ENCODE data around the gene PRKCZ. TPM values are rescaled to one million over a fixed set of nuclear protein-coding genes. Genes with fewer than 3 reads are reported as not detected.
A peak's percentile ranks its signal among the peaks of the same experiment; 100 is the strongest.

PRKCZ gene
- total RNA-seq, 1 experiment from 2014 or later, result 56.8 TPM

DNA sequence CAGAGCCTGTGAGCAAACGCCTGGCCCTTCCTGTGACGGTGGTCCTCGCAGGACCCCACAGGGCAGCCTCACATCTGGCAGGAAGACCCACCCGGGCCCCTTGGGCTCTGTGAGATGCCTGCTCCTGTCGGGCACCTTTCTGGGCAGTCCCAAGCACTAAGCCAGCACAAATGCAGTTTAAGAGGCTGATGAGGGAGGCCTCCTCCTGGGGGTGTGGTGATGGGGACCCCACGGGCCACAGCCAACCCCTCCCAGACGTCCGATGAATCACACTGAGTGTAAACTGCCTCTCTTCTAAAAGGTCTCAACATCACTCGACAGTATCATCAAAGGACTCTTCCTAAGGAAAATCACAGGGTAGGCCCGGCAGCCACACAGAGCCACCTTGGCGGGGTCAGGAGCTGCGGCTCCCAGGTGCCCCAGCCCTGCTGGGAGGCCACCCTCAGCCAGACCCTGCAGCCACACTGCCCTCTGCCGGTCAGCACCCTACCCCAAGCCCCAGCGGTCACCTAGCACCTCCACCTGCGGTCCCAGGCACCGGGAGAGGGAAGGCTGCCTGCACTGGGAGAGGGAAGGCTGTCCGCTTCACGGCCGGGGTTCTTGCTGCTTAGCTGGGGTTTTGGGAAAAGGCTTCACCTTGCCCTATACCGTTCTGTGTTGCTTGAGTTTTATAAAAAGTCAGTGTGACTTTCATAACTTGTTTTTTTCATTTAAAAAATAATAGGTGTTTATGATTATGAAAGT, 3.9 kb upstream of the PRKCZ start:
- H3K36me3 ChIP-seq (ENCODE audit: low read depth, low read length), result no peaks in the 10 kb centered on the region
- H3K4me3 ChIP-seq (ENCODE audit: low read length), result no peak overlapping the region
- no TSS peak for BruUV-seq (replicated peaks)
- no peak overlapping the region for H2AFZ ChIP-seq (ENCODE audit: low read length)
- no peaks in the 10 kb centered on the region for H3K9me2 ChIP-seq (replicated peaks; ENCODE audit: low read length)
- CTCF ChIA-PET, result interaction anchor here (0.6 to 1.4 kb wide), 4 partner anchors 85 to 137 kb away, joined by 3 to 8 read pairs (median 4); no protein-coding TSS in a partner anchor
- ATAC-seq, result peak; percentile 32
- no peaks in the 10 kb centered on the region for H4K20me1 ChIP-seq (ENCODE audit: low read length)
- DNase-seq, result peak; percentile 85
- H3K27me3 ChIP-seq (ENCODE audit: low read length), result no peaks in the 10 kb centered on the region
- H3K9ac ChIP-seq (ENCODE audit: low read length), result no peak overlapping the region
- no peak overlapping the region for H3K4me2 ChIP-seq (ENCODE audit: low read length)
- H3K9me3 ChIP-seq (ENCODE audit: low read length), result no peaks in the 10 kb centered on the region
- no peaks in the 10 kb centered on the region for H3F3A ChIP-seq (ENCODE audit: low read length, unreplicated experiment)
- no peak overlapping the region for H3K27ac ChIP-seq (ENCODE audit: low read length)
- intact Hi-C loops (cut with micrococcal nuclease), result loop anchor here (1.0 to 2.0 kb wide), 2 partner anchors 86 to 102 kb away; no protein-coding TSS in a partner anchor
- TF ChIP-seq EZH2phosphoT487 (IDR thresholded peaks at IDR 0.05; ENCODE audit: borderline replicate concordance, low read length) (no peak), EZH2 (IDR thresholded peaks at IDR 0.05; ENCODE audit: low read length, unreplicated experiment) (no peak)
- TF ChIP-seq, protein P1, sequence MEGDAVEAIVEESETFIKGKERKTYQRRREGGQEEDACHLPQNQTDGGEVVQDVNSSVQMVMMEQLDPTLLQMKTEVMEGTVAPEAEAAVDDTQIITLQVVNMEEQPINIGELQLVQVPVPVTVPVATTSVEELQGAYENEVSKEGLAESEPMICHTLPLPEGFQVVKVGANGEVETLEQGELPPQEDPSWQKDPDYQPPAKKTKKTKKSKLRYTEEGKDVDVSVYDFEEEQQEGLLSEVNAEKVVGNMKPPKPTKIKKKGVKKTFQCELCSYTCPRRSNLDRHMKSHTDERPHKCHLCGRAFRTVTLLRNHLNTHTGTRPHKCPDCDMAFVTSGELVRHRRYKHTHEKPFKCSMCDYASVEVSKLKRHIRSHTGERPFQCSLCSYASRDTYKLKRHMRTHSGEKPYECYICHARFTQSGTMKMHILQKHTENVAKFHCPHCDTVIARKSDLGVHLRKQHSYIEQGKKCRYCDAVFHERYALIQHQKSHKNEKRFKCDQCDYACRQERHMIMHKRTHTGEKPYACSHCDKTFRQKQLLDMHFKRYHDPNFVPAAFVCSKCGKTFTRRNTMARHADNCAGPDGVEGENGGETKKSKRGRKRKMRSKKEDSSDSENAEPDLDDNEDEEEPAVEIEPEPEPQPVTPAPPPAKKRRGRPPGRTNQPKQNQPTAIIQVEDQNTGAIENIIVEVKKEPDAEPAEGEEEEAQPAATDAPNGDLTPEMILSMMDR (conservative IDR thresholded peaks at IDR 0.05; ENCODE audit: low read depth, low read length), result peak; percentile 98
- H3K79me2 ChIP-seq (ENCODE audit: low read length), result peaks cover 8% of the 10 kb centered on the region
- peaks cover 20% of the 10 kb centered on the region for H3K4me1 ChIP-seq (ENCODE audit: insufficient read depth, low read length)
- POLR2A ChIA-PET (ENCODE audit: unreplicated experiment), result no interaction called here

DNA sequence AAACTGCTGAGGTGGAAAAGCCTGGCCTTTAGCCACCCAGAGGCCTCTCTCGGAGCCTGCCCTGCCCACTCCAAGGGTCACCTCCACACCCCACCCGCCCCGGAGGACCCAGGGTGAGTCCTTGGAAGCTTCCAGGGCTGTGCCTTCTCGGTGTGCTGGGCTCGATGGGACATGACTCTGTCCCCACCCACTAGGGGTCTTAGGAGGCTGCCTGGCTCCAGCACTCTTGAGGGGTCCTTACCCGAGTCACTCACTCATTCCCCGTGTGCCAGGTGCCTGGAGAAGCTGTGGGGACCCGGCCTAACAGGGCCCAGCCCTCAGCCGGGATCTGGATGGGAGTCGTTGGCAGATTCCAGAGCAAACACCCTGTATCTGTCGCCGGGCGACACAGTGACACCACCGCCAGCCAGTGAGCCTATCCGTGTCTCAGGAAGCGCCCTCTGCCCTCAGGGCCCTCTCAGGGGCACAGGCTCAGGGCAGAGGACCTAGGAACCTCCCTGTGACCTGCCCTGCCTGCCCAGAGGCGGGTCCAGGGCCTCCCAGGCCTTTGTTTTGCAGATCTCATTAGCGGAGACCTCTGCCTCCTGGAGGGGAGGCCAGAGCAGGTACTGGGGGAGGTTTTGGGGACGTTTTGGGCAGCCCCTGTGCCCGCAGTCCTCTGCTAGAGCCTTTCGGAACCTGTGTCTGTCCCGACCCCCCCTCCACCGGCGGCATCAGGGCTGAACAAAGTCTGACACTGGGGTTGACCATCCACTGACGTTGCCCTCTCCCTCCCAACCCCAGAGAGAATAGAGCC, 3.1 kb upstream of the PRKCZ start:
- Histone ChIP-seq H4K20me1 (ENCODE audit: low read length) (no peaks in the 10 kb centered on the region), H3K27ac (ENCODE audit: low read length) (no peak overlapping the region), H3F3A (ENCODE audit: low read length, unreplicated experiment) (no peaks in the 10 kb centered on the region), H3K79me2 (ENCODE audit: low read length) (peaks cover 16% of the 10 kb centered on the region), H3K9ac (ENCODE audit: low read length) (no peak overlapping the region), H3K9me3 (ENCODE audit: low read length) (no peaks in the 10 kb centered on the region), H2AFZ (ENCODE audit: low read length) (no peak overlapping the region), H3K36me3 (ENCODE audit: low read depth, low read length) (no peaks in the 10 kb centered on the region), H3K4me3 (ENCODE audit: low read length) (no peak overlapping the region), H3K9me2 (replicated peaks; ENCODE audit: low read length) (no peaks in the 10 kb centered on the region), H3K4me1 (ENCODE audit: insufficient read depth, low read length) (peaks cover 26% of the 10 kb centered on the region), H3K4me2 (ENCODE audit: low read length) (no peak overlapping the region), H3K27me3 (ENCODE audit: low read length) (no peaks in the 10 kb centered on the region)
- TF ChIP-seq EZH2 (IDR thresholded peaks at IDR 0.05; ENCODE audit: low read length, unreplicated experiment) (no peak), EZH2phosphoT487 (IDR thresholded peaks at IDR 0.05; ENCODE audit: borderline replicate concordance, low read length) (no peak)
- TF ChIP-seq, protein P1 (conservative IDR thresholded peaks at IDR 0.05; ENCODE audit: low read depth, low read length), result no peak
- intact Hi-C loops (cut with micrococcal nuclease), result loop anchor here (1.0 to 2.0 kb wide), 2 partner anchors 87 to 102 kb away; no protein-coding TSS in a partner anchor
- DNase-seq (no peak), ATAC-seq (no peak)
- ChIA-PET POLR2A (ENCODE audit: unreplicated experiment) (no interaction called here), CTCF (interaction anchor here (1.0 to 1.4 kb wide), 2 partner anchors 111 to 138 kb away, joined by 4 to 8 read pairs; no protein-coding TSS in a partner anchor)
- BruUV-seq (replicated peaks), result no TSS peak

Data from PC-3 (cell line).